Inflammatory macrophage (primary cell): ENCODE measurements around the gene EBP.

Experiments used
- DNase-seq, 2 donors: peaks; one replicate each; pipeline ENCODE4 v3.0.0-alpha.2; 2020 to 2022

EBP gene

GRCh38 chrX:48493890-48494364, 27.7 kb upstream of the EBP start:
- peak; percentile 20 to 30 for DNase-seq

GRCh38 chrX:48496660-48497059, 24.9 kb upstream of the EBP start:
- no peak for DNase-seq

- DNase-seq = no peak
These were observed 23.7 kb upstream of the EBP start for GRCh38 chrX:48497871-48498270.

GRCh38 chrX:48498374-48498809, 23.2 kb upstream of the EBP start:
- DNase-seq = peak in 1 of 2 donors; percentile 39

- DNase-seq = no peak
These were observed 17.3 kb upstream of the EBP start for GRCh38 chrX:48504261-48504660.

- no peak for DNase-seq
These were observed 16.1 kb upstream of the EBP start for GRCh38 chrX:48505481-48505880.

GRCh38 chrX:48507246-48507645, 14.4 kb upstream of the EBP start:
- no peak for DNase-seq

GRCh38 chrX:48508400-48509244, 13.0 kb upstream of the EBP start, which contains the start of gene PORCN:
Gene PORCN, plus strand, starts transcription at chrX:48508992. Its CDS starts 829 bp downstream, at chrX:48509821.
- DNase-seq = peak; percentile 66 to 72

- no peak for DNase-seq
These were observed 12.4 kb upstream of the EBP start for GRCh38 chrX:48509245-48509590.

GRCh38 chrX:48509619-48510018, 12.0 kb upstream of the EBP start:
- no peak for DNase-seq

- peak in 1 of 2 donors; percentile 9 for DNase-seq
These were observed 10.0 kb upstream of the EBP start for GRCh38 chrX:48511560-48511959.

GRCh38 chrX:48512371-48512935, 9.2 kb upstream of the EBP start:
- DNase-seq = no peak

GRCh38 chrX:48513670-48514069, 7.9 kb upstream of the EBP start:
- DNase-seq = no peak

GRCh38 chrX:48514126-48514806, 7.3 kb upstream of the EBP start:
- DNase-seq = no peak

GRCh38 chrX:48514868-48515460, 6.6 kb upstream of the EBP start:
- no peak for DNase-seq

- no peak for DNase-seq
These were observed 5.8 kb upstream of the EBP start for GRCh38 chrX:48515842-48516241.

GRCh38 chrX:48516285-48516684, 5.3 kb upstream of the EBP start:
- no peak for DNase-seq

- no peak for DNase-seq
These were observed 4.6 kb upstream of the EBP start for GRCh38 chrX:48516987-48517386.

- peak; percentile 25 to 29 for DNase-seq
These were observed 2.1 kb upstream of the EBP start for GRCh38 chrX:48519481-48519880.

- DNase-seq = no peak
These were observed 1.2 kb upstream of the EBP start for GRCh38 chrX:48520455-48520854.

GRCh38 chrX:48520976-48521352, 644 bp upstream of the EBP start:
- DNase-seq = no peak

GRCh38 chrX:48522291-48522690, 683 bp downstream of the EBP start:
- DNase-seq = no peak

GRCh38 chrX:48523682-48524081, 2.1 kb downstream of the EBP start:
- DNase-seq = no peak
